Measurements from ENCODE around the gene CACNG1.

Gene CACNG1

GRCh38 chr17:67007266-67007665 is 37.1 kb upstream of the CACNG1 start:
- no peak for TF ChIP-seq CTCF (IDR thresholded peaks at IDR 0.05; ENCODE audit: low read depth, low read length)
- no peak for DNase-seq (ENCODE audit: low read depth, low spot score)
- no peak overlapping the region for H3K4me3 ChIP-seq (ENCODE audit: low read depth, low read length)
- in situ Hi-C loops (cut with HindIII; ENCODE audit: low sequenced_read_pairs) = no loop called here

GRCh38 chr17:67008101-67008500 is 36.3 kb upstream of the CACNG1 start:
- no peak for TF ChIP-seq CTCF (IDR thresholded peaks at IDR 0.05; ENCODE audit: low read depth, low read length)
- in situ Hi-C loops (cut with HindIII; ENCODE audit: low sequenced_read_pairs) = no loop called here
- no peak for DNase-seq (ENCODE audit: low read depth, low spot score)

GRCh38 chr17:67011527-67012175 is 32.7 kb upstream of the CACNG1 start:
- no peak overlapping the region for H3K4me3 ChIP-seq (ENCODE audit: low read depth, low read length)
- in situ Hi-C loops (cut with HindIII; ENCODE audit: low sequenced_read_pairs) = no loop called here
- no peak for DNase-seq (ENCODE audit: low read depth, low spot score)
- TF ChIP-seq CTCF (IDR thresholded peaks at IDR 0.05; ENCODE audit: low read depth, low read length) = no peak

More at GRCh38 chr17:67008101-67008500, 36.3 kb upstream of the CACNG1 start:
- no peak overlapping the region for H3K4me3 ChIP-seq (ENCODE audit: low read depth, low read length)

GRCh38 chr17:67013891-67014290 is 30.5 kb upstream of the CACNG1 start:
- no peak for TF ChIP-seq CTCF (IDR thresholded peaks at IDR 0.05; ENCODE audit: low read depth, low read length)
- in situ Hi-C loops (cut with HindIII; ENCODE audit: low sequenced_read_pairs) = no loop called here
- no peak overlapping the region for H3K4me3 ChIP-seq (ENCODE audit: low read depth, low read length)
- no peak for DNase-seq (ENCODE audit: low read depth, low spot score)

- TF ChIP-seq CTCF (IDR thresholded peaks at IDR 0.05; ENCODE audit: low read depth, low read length) = no peak
- no peak overlapping the region for H3K4me3 ChIP-seq (ENCODE audit: low read depth, low read length)
- in situ Hi-C loops (cut with HindIII; ENCODE audit: low sequenced_read_pairs) = no loop called here
- DNase-seq (ENCODE audit: low read depth, low spot score) = no peak
Measured at GRCh38 chr17:67015001-67015400, 29.4 kb upstream of the CACNG1 start.

GRCh38 chr17:67016039-67016762 is 28.2 kb upstream of the CACNG1 start:
- DNase-seq (ENCODE audit: low read depth, low spot score) = no peak
- no peak for TF ChIP-seq CTCF (IDR thresholded peaks at IDR 0.05; ENCODE audit: low read depth, low read length)
- in situ Hi-C loops (cut with HindIII; ENCODE audit: low sequenced_read_pairs) = no loop called here
- no peak overlapping the region for H3K4me3 ChIP-seq (ENCODE audit: low read depth, low read length)

Measured in astrocyte of the spinal cord (primary cell).